IMR-90 (cell line): ENCODE data around the gene MFN2. TPM values are rescaled to one million over a fixed set of nuclear protein-coding genes. Genes with fewer than 3 reads are reported as not detected.

ENCODE experiments used
- ATAC-seq: fragments of 200-7000 bp; cut with Tn5 transposase; 2 replicates; pipeline ENCODE4 v1.9.1; 2020; ENCODE audit warnings: low read depth, mild to moderate bottlenecking, moderate library complexity
- BruUV-seq: library from RNA; stranded (reverse); fragments of 400-500 nt; replicated peaks from 2 replicates; lab custom pipeline; 2021; lab: Mats Ljungman, UMichigan
- CTCF ChIA-PET: fragments of 300-600 bp; formaldehyde crosslinking; extraction: SDS; loops from one replicate; lab custom pipeline; 2021; ENCODE audit warnings: antibody characterized with exemption; lab: Yijun Ruan, JAX
- POLR2A ChIA-PET: fragments of 300-600 bp; sonication (Branson Sonifier 250); formaldehyde crosslinking; loops from one replicate; lab custom pipeline; 2022; ENCODE audit warnings: antibody characterized with exemption; ENCODE audit not compliant: unreplicated experiment; lab: Charles Lee
- DNase-seq: peaks from one replicate; pipeline ENCODE4 v3.0.0; 2013
- H2AFZ ChIP-seq: replicated peaks from 2 replicates; pipeline ENCODE3; 2013; ENCODE audit warnings: low read length, mild to moderate bottlenecking; ENCODE audit not compliant: poor library complexity
- H2AK5ac ChIP-seq: 2 replicates; pipeline ENCODE4 v1.6.1; 2013; ENCODE audit warnings: low read depth, low read length, inconsistent platforms
- H2AK9ac ChIP-seq: replicated peaks from 2 replicates; pipeline ENCODE3; 2013; ENCODE audit warnings: mild to moderate bottlenecking, low read depth, low read length, moderate library complexity; ENCODE audit not compliant: poor library complexity
- H2BK120ac ChIP-seq: 2 replicates; pipeline ENCODE4 v1.6.1; 2013; ENCODE audit warnings: low read depth, low read length, inconsistent platforms
- H2BK15ac ChIP-seq: 3 replicates; pipeline ENCODE4 v1.6.1; 2013; ENCODE audit warnings: low read depth, low read length, inconsistent platforms
- H2BK20ac ChIP-seq: 2 replicates; pipeline ENCODE4 v1.6.1; 2013; ENCODE audit warnings: low read depth, mild to moderate bottlenecking, inconsistent platforms, low read length, moderate library complexity
- H2BK5ac ChIP-seq: 2 replicates; pipeline ENCODE4 v1.6.1; 2013; ENCODE audit warnings: mild to moderate bottlenecking, low read depth, low read length, inconsistent platforms; ENCODE audit not compliant: poor library complexity, severe bottlenecking
- H3K14ac ChIP-seq: replicated peaks from 2 replicates; pipeline ENCODE4 v1.6.1; 2013; ENCODE audit warnings: low read depth, low read length, inconsistent platforms
- H3K18ac ChIP-seq: 2 replicates; pipeline ENCODE4 v1.6.1; 2013; ENCODE audit warnings: low read depth, low read length, control low read depth
- H3K23ac ChIP-seq: 2 replicates; pipeline ENCODE4 v1.6.1; 2013; ENCODE audit warnings: low read depth, low read length, inconsistent platforms
- H3K27ac ChIP-seq: 2 replicates; pipeline ENCODE4 v1.5.1; 2013; ENCODE audit warnings: mild to moderate bottlenecking, control low read depth, low read length; ENCODE audit not compliant: insufficient read depth
- H3K27me3 ChIP-seq: 2 replicates; pipeline ENCODE4 v1.6.1; 2013; ENCODE audit warnings: low read length; ENCODE audit not compliant: control insufficient read depth, insufficient read depth
- H3K36me3 ChIP-seq: 2 replicates; pipeline ENCODE4 v1.6.1; 2013; ENCODE audit warnings: low read length, mixed read lengths; ENCODE audit not compliant: control insufficient read depth, insufficient read depth
- H3K4ac ChIP-seq: 2 replicates; pipeline ENCODE4 v1.6.1; 2013; ENCODE audit warnings: low read depth, low read length, inconsistent platforms
- H3K4me1 ChIP-seq: 2 replicates; pipeline ENCODE4 v1.6.1; 2013; ENCODE audit warnings: low read length, mixed read lengths; ENCODE audit not compliant: control insufficient read depth, insufficient read depth
- H3K4me2 ChIP-seq: 2 replicates; pipeline ENCODE4 v1.6.1; 2013; ENCODE audit warnings: low read depth, mild to moderate bottlenecking, control low read depth, low read length, moderate library complexity
- H3K4me3 ChIP-seq: 2 replicates; pipeline ENCODE4 v1.5.1; 2013; ENCODE audit warnings: low read depth, mild to moderate bottlenecking, control low read depth, low read length, moderate library complexity; ENCODE audit not compliant: insufficient read depth
- H3K56ac ChIP-seq: 2 replicates; pipeline ENCODE4 v1.6.1; 2013; ENCODE audit warnings: low read length, inconsistent platforms; ENCODE audit not compliant: insufficient read depth; ENCODE audit errors: extremely low read depth
- H3K79me1 ChIP-seq, 2 experiments: 2 replicates each; pipeline ENCODE4 v1.6.1; 2013; ENCODE audit warnings: low read length in 2 of 2, inconsistent platforms in 1 of 2, low read depth in 1 of 2
- H3K9ac ChIP-seq: 2 replicates; pipeline ENCODE4 v1.6.1; 2013; ENCODE audit warnings: low read depth, low read length, control low read depth
- H3K9me1 ChIP-seq: 2 replicates; pipeline ENCODE4 v1.6.1; 2013; ENCODE audit warnings: low read length, inconsistent platforms; ENCODE audit not compliant: insufficient read depth
- H3K9me3 ChIP-seq: 2 replicates; pipeline ENCODE4 v1.6.1; 2013; ENCODE audit warnings: low read length; ENCODE audit not compliant: control insufficient read depth, insufficient read depth
- H4K20me1 ChIP-seq: 2 replicates; pipeline ENCODE4 v1.6.1; 2013; ENCODE audit warnings: low read length, inconsistent platforms; ENCODE audit not compliant: insufficient read depth
- H4K5ac ChIP-seq: 2 replicates; pipeline ENCODE4 v1.6.1; 2013; ENCODE audit warnings: mild to moderate bottlenecking, low read depth, low read length, control low read depth
- H4K8ac ChIP-seq, 2 experiments: 2 replicates each; pipeline ENCODE4 v1.6.1; 2013; ENCODE audit warnings: low read depth in 2 of 2, low read length in 2 of 2, control low read depth in 1 of 2, inconsistent platforms in 1 of 2
- H4K91ac ChIP-seq: 2 replicates; pipeline ENCODE4 v1.6.1; 2013; ENCODE audit warnings: low read depth, low read length, inconsistent platforms; ENCODE audit not compliant: insufficient read depth
- CEBPB ChIP-seq: IDR thresholded peaks from 2 replicates; pipeline ENCODE4 v1.6.1; 2012; ENCODE audit warnings: low read depth, low read length, improper control_type of control experiment
- FOS ChIP-seq: fragments of 150-350 bp; IDR thresholded peaks from 2 replicates; pipeline ENCODE4 v1.6.1; 2016; ENCODE audit warnings: low read depth, low read length
- MAFK ChIP-seq: IDR thresholded peaks from 2 replicates; pipeline ENCODE4 v1.6.1; 2012; ENCODE audit warnings: low read depth, low read length, improper control_type of control experiment
- MAZ ChIP-seq: IDR thresholded peaks from 2 replicates; pipeline ENCODE4 v1.6.1; 2012; ENCODE audit warnings: low read depth, mild to moderate bottlenecking, low read length, improper control_type of control experiment, moderate library complexity, borderline replicate concordance
- NFE2L2 ChIP-seq: fragments of 150-350 bp; IDR thresholded peaks from 2 replicates; pipeline ENCODE4 v1.6.1; 2016; ENCODE audit warnings: low read depth, mild to moderate bottlenecking, low read length
- POLR2A ChIP-seq: IDR thresholded peaks from 2 replicates; pipeline ENCODE4 v1.6.1; 2012; ENCODE audit warnings: mild to moderate bottlenecking, low read depth, low read length
- RAD21 ChIP-seq: IDR thresholded peaks from 2 replicates; pipeline ENCODE4 v1.6.1; 2012; ENCODE audit warnings: low read length, improper control_type of control experiment
- RFX5 ChIP-seq: IDR thresholded peaks from 2 replicates; pipeline ENCODE4 v1.8.0; 2012; ENCODE audit warnings: low read depth, mild to moderate bottlenecking, low read length, moderate library complexity
- whole genome bisulfite sequencing, 2 experiments: methylation state at CpG; one replicate each; pipeline versions ENCODE4 v1.1.5 to v1.1.7; 2013; ENCODE audit warnings: missing lambda C conversion rate in 2 of 2; ENCODE audit not compliant: insufficient read length in 1 of 2; ENCODE audit errors: extremely low coverage in 2 of 2; 5-methylcytosine and 5-hydroxymethylcytosine counted together
- dilution Hi-C: fragments of 300-500 bp; cut with HindIII; formaldehyde crosslinking; loops from one replicate; pipeline ENCODE4 v1.14.3; 2018; ENCODE audit warnings: low sequenced_read_pairs; ENCODE audit not compliant: unreplicated experiment
- in situ Hi-C: fragments of 300-500 bp; cut with MboI; formaldehyde crosslinking; loops from 3 replicates; pipeline ENCODE4 v1.14.3; 2019; ENCODE audit warnings: low sequenced_read_pairs, inconsistent platforms, mixed read lengths
- intact Hi-C: fragments of 100-400 bp; cut with micrococcal nuclease; formaldehyde crosslinking; loops from 2 replicates; pipeline ENCODE4 v1.10.0; 2022
- polyA plus RNA-seq, 3 experiments: library from polyadenylated mRNA; depleted of rRNA; stranded (reverse); fragments of >200 nt; gene quantifications; 2 replicates each; pipeline ENCODE4 v1.2.3, GENCODE V29; 2012; ENCODE audit warnings: low replicate concordance in 1 of 3
- total RNA-seq: library from RNA; depleted of rRNA; stranded (reverse); fragments of >200 nt; gene quantifications from 2 replicates; pipeline ENCODE4 v1.2.3, GENCODE V29; 2012
- TF ChIP-seq, protein P1 (sequence below): fragments of 150-350 bp; IDR thresholded peaks from 2 replicates; pipeline ENCODE4 v1.6.1; 2017; ENCODE audit warnings: mild to moderate bottlenecking, antibody characterized with exemption, low read length, low read depth

The MFN2 gene
- total and polyA plus RNA-seq, 2 of the 4 experiments (the other 2 are of a cell fraction), result 52.8 to 84.2 TPM

DNA sequence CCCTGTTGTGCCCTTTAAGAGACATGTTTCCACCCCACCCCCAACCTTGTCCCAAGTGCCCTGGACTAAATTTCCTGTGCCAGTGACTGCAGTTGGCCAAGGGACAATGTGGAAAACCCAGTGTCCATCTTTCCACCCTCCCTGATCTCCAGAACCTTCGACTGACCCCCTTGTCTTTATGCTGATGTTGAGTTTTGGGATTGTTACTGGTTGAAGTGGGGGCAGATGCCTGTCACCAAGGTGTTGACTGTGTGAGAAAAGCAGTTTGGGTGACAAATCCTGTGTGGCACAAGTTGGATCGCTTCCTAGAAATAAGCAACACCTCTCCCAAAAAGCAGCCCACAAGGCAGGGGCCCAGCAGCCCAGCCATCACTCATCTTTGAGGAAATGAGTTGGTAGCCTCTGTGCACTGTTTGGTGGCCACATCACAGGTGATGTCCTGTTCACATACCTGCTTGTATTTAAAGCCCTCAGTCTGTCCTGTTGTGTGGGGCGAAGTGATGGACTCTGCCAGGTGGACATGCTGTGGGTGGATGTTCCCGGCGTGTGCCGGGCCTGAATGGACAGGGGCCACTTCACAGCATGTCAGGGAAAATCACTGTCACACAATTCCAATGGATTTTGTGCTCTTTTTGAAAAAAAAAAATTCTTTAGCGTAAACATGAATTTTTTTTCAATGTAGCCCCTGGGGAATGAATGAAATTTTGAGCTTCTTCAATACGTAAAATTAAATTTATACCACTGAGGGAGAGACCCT, 32.5 kb downstream of the MFN2 start:
- Histone ChIP-seq H3K9ac (no peak overlapping the region), H4K91ac (no peak overlapping the region), H3K79me1 (no peaks in the 10 kb centered on the region), H3K4me2 (no peak overlapping the region), H3K18ac (no peak overlapping the region), H2AK5ac (no peak overlapping the region), H3K4ac (no peak overlapping the region), H3K23ac (no peak overlapping the region), H2AFZ (no peak overlapping the region), H3K27ac (no peak overlapping the region), H3K14ac (no peak overlapping the region), H2BK5ac (no peak overlapping the region), H3K36me3 (peaks cover 37% of the 10 kb centered on the region), H3K56ac (no peak overlapping the region), H2BK120ac (no peak overlapping the region), H2AK9ac (no peak overlapping the region), H3K9me3 (no peaks in the 10 kb centered on the region), H3K4me3 (no peak overlapping the region), H3K9me1 (no peaks in the 10 kb centered on the region; the same call in 1 of the 2 replicates), H4K5ac (no peak overlapping the region), H4K8ac (no peak overlapping the region), H2BK20ac (no peak overlapping the region), H3K4me1 (peaks cover 2% of the 10 kb centered on the region; the same call in 1 of the 2 replicates), H2BK15ac (no peak overlapping the region), H3K27me3 (no peaks in the 10 kb centered on the region), H4K20me1 (no peaks in the 10 kb centered on the region)
- intact Hi-C loops (no loop called here), in situ Hi-C loops (no loop called here), dilution Hi-C loops (no loop called here)
- ChIA-PET POLR2A (no interaction called here), CTCF (no interaction called here)
- DNase-seq, result no peak
- TF ChIP-seq CEBPB, result no peak
- TF ChIP-seq MAZ, result no peak
- no peak for TF ChIP-seq FOS
- TF ChIP-seq POLR2A, result no peak
- TF ChIP-seq RAD21, result no peak
- TF ChIP-seq RFX5, result no peak
- TF ChIP-seq, protein P1, sequence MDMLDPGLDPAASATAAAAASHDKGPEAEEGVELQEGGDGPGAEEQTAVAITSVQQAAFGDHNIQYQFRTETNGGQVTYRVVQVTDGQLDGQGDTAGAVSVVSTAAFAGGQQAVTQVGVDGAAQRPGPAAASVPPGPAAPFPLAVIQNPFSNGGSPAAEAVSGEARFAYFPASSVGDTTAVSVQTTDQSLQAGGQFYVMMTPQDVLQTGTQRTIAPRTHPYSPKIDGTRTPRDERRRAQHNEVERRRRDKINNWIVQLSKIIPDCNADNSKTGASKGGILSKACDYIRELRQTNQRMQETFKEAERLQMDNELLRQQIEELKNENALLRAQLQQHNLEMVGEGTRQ, result no peak
- no peak for TF ChIP-seq NFE2L2
- no peak for TF ChIP-seq MAFK
- BruUV-seq, result TSS peak; percentile 89
- no CpG with 5 or more reads among the region's 8 CpGs for WGBS, 2 experiments
- no peak for ATAC-seq
